Ishikawa (cell line): ENCODE results near the gene FAM174C.

Source experiments
- CEBPB ChIP-seq: IDR thresholded peaks from 2 replicates; pipeline ENCODE4 v1.6.1; 2012
- CREB1 ChIP-seq: IDR thresholded peaks from 2 replicates; pipeline ENCODE4 v1.6.1; 2012; ENCODE audit warnings: low read depth
- EGR1 ChIP-seq: IDR thresholded peaks from 2 replicates; pipeline ENCODE4 v1.6.1; 2012
- EP300 ChIP-seq: IDR thresholded peaks from 2 replicates; pipeline ENCODE4 v1.6.1; 2012; ENCODE audit warnings: borderline replicate concordance
- FOXM1 ChIP-seq: IDR thresholded peaks from 2 replicates; pipeline ENCODE4 v1.6.1; 2012; ENCODE audit warnings: low read depth, borderline replicate concordance
- NFIC ChIP-seq: IDR thresholded peaks from 2 replicates; pipeline ENCODE4 v1.6.1; 2012
- RAD21 ChIP-seq: IDR thresholded peaks from 2 replicates; pipeline ENCODE4 v1.6.1; 2012; ENCODE audit warnings: low read depth
- TAF1 ChIP-seq: IDR thresholded peaks from 2 replicates; pipeline ENCODE4 v1.6.1; 2012; ENCODE audit warnings: low read depth, mild to moderate bottlenecking
- TCF12 ChIP-seq: IDR thresholded peaks from 2 replicates; pipeline ENCODE4 v1.6.1; 2012; ENCODE audit warnings: low read depth
- TEAD4 ChIP-seq: IDR thresholded peaks from 2 replicates; pipeline ENCODE4 v1.6.1; 2012
- YY1 ChIP-seq: IDR thresholded peaks from 2 replicates; pipeline ENCODE4 v1.6.1; 2012; ENCODE audit warnings: low read depth
- ZBTB7A ChIP-seq: IDR thresholded peaks from 2 replicates; pipeline ENCODE4 v1.6.1; 2012; ENCODE audit warnings: low read depth
- TF ChIP-seq, protein P1 (sequence below): IDR thresholded peaks from 2 replicates; pipeline ENCODE4 v1.6.1; 2012; ENCODE audit warnings: low read depth, mild to moderate bottlenecking
- TF ChIP-seq, protein P2 (sequence below): IDR thresholded peaks from 2 replicates; pipeline ENCODE4 v1.6.1; 2012

DNA sequence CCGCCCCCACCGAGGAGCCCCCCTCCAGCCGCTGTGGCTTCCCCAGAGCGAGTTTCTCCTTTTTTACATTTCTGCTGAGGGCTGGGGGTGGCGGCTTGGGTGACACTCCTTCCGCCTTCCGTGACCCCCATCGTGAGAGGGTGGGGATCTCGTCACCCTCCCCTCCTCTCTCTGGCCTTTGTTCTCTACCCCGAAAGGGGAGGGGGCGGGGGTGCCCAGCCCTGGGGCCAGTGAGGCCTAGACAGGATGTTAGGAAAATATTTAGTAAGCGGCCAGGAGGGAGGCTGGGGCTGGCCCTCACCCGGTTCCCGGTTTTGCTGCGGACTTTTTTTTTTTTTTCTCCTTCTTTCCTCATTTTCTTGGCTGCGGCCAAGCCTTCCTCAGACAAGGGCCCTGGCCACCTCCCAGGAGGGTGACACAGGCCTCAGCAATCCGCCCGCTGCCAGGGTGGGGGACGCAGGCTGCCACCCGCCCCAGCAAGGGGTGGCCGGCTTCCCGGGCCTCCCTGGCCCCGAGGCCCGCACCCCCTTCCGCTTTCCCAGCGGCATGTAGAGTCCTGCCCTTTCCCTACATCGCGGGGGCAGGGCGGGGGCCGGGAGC, 23.0 kb upstream of the FAM174C start:
- TF ChIP-seq CREB1 (no peak), NFIC (peak; percentile 71), RAD21 (no peak), CEBPB (peak; percentile 51; the same call in 1 of the 2 replicates), TCF12 (peak; percentile 91), EGR1 (no peak), TAF1 (no peak), FOXM1 (peak; percentile 52; the same call in 1 of the 2 replicates), EP300 (peak; percentile 87), YY1 (peak; percentile 24; the same call in 1 of the 2 replicates), TEAD4 (peak; percentile 72; the same call in 1 of the 2 replicates), ZBTB7A (no peak; the same call in 1 of the 2 replicates)
- TF ChIP-seq, protein P1, sequence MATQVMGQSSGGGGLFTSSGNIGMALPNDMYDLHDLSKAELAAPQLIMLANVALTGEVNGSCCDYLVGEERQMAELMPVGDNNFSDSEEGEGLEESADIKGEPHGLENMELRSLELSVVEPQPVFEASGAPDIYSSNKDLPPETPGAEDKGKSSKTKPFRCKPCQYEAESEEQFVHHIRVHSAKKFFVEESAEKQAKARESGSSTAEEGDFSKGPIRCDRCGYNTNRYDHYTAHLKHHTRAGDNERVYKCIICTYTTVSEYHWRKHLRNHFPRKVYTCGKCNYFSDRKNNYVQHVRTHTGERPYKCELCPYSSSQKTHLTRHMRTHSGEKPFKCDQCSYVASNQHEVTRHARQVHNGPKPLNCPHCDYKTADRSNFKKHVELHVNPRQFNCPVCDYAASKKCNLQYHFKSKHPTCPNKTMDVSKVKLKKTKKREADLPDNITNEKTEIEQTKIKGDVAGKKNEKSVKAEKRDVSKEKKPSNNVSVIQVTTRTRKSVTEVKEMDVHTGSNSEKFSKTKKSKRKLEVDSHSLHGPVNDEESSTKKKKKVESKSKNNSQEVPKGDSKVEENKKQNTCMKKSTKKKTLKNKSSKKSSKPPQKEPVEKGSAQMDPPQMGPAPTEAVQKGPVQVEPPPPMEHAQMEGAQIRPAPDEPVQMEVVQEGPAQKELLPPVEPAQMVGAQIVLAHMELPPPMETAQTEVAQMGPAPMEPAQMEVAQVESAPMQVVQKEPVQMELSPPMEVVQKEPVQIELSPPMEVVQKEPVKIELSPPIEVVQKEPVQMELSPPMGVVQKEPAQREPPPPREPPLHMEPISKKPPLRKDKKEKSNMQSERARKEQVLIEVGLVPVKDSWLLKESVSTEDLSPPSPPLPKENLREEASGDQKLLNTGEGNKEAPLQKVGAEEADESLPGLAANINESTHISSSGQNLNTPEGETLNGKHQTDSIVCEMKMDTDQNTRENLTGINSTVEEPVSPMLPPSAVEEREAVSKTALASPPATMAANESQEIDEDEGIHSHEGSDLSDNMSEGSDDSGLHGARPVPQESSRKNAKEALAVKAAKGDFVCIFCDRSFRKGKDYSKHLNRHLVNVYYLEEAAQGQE, result no peak
- TF ChIP-seq, protein P2, sequence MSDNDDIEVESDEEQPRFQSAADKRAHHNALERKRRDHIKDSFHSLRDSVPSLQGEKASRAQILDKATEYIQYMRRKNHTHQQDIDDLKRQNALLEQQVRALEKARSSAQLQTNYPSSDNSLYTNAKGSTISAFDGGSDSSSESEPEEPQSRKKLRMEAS, result peak; percentile 30; the same call in 1 of the 2 replicates
